Natural killer cell (primary cell): Measurements from ENCODE around the gene RNF220. TPM values are rescaled to one million over a fixed set of nuclear protein-coding genes. Genes with fewer than 3 reads are reported as not detected.

Experiments
- ATAC-seq, 3 donors: fragments of 150-1000 bp in 2 of 3; fragments of 200-7000 bp in 1 of 3; cut with Tn5 transposase; 1 replicate in 1 of 3; 2 replicates in 2 of 3; pipeline ENCODE4 v1.10.0; 2021; ENCODE audit warnings: mild to moderate bottlenecking in 2 of 3, moderate library complexity in 2 of 3
- DNase-seq, 2 donors: peaks; one replicate each; pipeline versions ENCODE4 v3.0.0 to v3.0.0-alpha.2; 2013 to 2021; ENCODE audit warnings: mixed read lengths in 1 of 2
- H3K27ac ChIP-seq: one replicate; pipeline ENCODE4 v1.5.1; 2013; ENCODE audit warnings: mild to moderate bottlenecking, low read length
- H3K27me3 ChIP-seq: one replicate; pipeline ENCODE4 v1.6.1; 2013; ENCODE audit warnings: low read length; ENCODE audit not compliant: control insufficient read depth, insufficient read depth
- H3K36me3 ChIP-seq: one replicate; pipeline ENCODE4 v1.6.1; 2013; ENCODE audit warnings: low read length; ENCODE audit not compliant: control insufficient read depth, insufficient read depth
- H3K4me1 ChIP-seq: one replicate; pipeline ENCODE4 v1.6.1; 2013; ENCODE audit warnings: low read length; ENCODE audit not compliant: control insufficient read depth, insufficient read depth
- H3K4me3 ChIP-seq: one replicate; pipeline ENCODE4 v1.5.1; 2013; ENCODE audit warnings: low read length
- H3K9me3 ChIP-seq: one replicate; pipeline ENCODE4 v1.6.1; 2013; ENCODE audit warnings: low read length; ENCODE audit not compliant: control insufficient read depth, insufficient read depth
- H3K27ac Mint-ChIP-seq, 2 donors: one replicate each; pipeline ENCODE4 v1.8.0; 2022; ENCODE audit warnings: mild to moderate bottlenecking in 2 of 2, mixed read lengths in 2 of 2, moderate library complexity in 1 of 2
- H3K27me3 Mint-ChIP-seq, 2 donors: one replicate each; pipeline ENCODE4 v1.8.0; 2022; ENCODE audit warnings: low read depth in 2 of 2, mixed read lengths in 2 of 2
- H3K36me3 Mint-ChIP-seq: one replicate; pipeline ENCODE4 v1.8.0; 2022; ENCODE audit warnings: mixed read lengths
- H3K4me1 Mint-ChIP-seq, 2 donors: one replicate each; pipeline ENCODE4 v1.8.0; 2022; ENCODE audit warnings: mixed read lengths in 2 of 2
- H3K4me3 Mint-ChIP-seq: one replicate; pipeline ENCODE4 v1.8.0; 2022; ENCODE audit warnings: mild to moderate bottlenecking, moderate library complexity, mixed read lengths
- H3K9me3 Mint-ChIP-seq, 2 donors: one replicate each; pipeline ENCODE4 v1.8.0; 2022; ENCODE audit warnings: mixed read lengths in 2 of 2
- CTCF ChIP-seq: fragments of 200-600 bp; IDR thresholded peaks from one replicate; pipeline ENCODE4 v1.8.0; 2022; ENCODE audit warnings: antibody characterized with exemption
- WGBS: methylation state at CpG from one replicate; pipeline ENCODE4 v1.1.7; 2013; ENCODE audit warnings: missing lambda C conversion rate; ENCODE audit not compliant: insufficient coverage; 5-methylcytosine and 5-hydroxymethylcytosine counted together
- intact Hi-C: fragments of 100-400 bp; cut with micrococcal nuclease; formaldehyde crosslinking; loops from one replicate; pipeline ENCODE4 v1.14.2; 2022
- total RNA-seq, 4 donors: library from RNA; stranded (reverse); fragments of 120-200 nt in 1 of 4; gene quantifications; one replicate each; pipeline versions ENCODE4 v1.2.3 to v1.2.4, GENCODE V29; 2013 to 2022

Gene RNF220
- total RNA-seq, 3 donors from 2014 or later (not counting 1 experiment from before 2014, with no cell fraction given), result 88.5 to 107 (median 105) TPM

DNA sequence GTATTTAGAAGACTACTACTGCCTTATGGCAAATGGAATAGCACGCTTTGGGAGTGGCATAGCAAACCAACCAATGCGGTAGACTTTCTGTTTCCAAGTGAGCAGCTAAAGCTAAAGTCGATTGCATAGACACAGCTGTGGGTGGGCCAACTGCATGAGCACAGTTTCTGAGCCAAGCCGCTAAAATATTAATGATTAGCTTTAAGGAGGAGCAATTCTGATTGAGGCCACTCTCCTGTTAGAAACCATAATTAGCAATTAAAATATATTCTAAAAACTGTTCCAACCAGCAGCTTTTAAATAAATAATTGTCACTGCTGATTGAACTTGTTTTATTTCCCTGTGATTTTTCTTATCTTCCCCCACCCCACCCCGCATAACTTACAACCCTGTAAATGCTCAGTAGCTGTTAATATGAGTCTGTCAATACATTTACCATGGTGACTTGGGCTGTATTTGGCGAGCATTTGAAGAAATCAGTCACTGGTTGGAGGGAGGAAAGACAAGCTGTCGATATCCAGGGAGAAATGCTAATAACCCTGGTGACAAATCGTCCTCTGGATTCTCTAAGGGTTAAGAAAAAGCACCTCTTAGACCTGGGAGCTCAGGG is 32.2 kb downstream of the RNF220 start:
- Mint-ChIP-seq H3K27me3 (peaks cover 0 to 2% of the 10 kb centered on the region in 2 donors), H3K27ac (no peak overlapping the region), H3K4me3 (no peak overlapping the region), H3K36me3 (no peaks in the 10 kb centered on the region), H3K9me3 (no peaks in the 10 kb centered on the region), H3K4me1 (no peaks in the 10 kb centered on the region)
- Histone ChIP-seq H3K27ac (no peak overlapping the region), H3K27me3 (no peaks in the 10 kb centered on the region), H3K9me3 (no peaks in the 10 kb centered on the region), H3K36me3 (no peaks in the 10 kb centered on the region), H3K4me3 (no peak overlapping the region), H3K4me1 (no peaks in the 10 kb centered on the region)
- DNase-seq, result no peak
- no peak for ATAC-seq
- TF ChIP-seq CTCF, result no peak
- WGBS, result 92% methylated on average over 8 of the region's 8 CpGs
- intact Hi-C loops, result no loop called here

- H3K27me3 Mint-ChIP-seq, result peaks cover 0 to 6% of the 10 kb centered on the region in 2 donors
- ATAC-seq, result no peak
These were observed 37.7 kb downstream of the RNF220 start for GRCh38 chr1:44442791-44443190.

GRCh38 chr1:44447051-44447810 is 42.2 kb downstream of the RNF220 start:
- Histone ChIP-seq H3K4me3 (no peak overlapping the region), H3K27me3 (no peaks in the 10 kb centered on the region), H3K36me3 (no peaks in the 10 kb centered on the region), H3K4me1 (no peaks in the 10 kb centered on the region), H3K9me3 (no peaks in the 10 kb centered on the region), H3K27ac (no peak overlapping the region)
- Mint-ChIP-seq H3K4me3 (no peak overlapping the region), H3K27ac (no peak overlapping the region), H3K4me1 (no peaks in the 10 kb centered on the region), H3K36me3 (no peaks in the 10 kb centered on the region), H3K27me3 (peaks cover 0 to 6% of the 10 kb centered on the region in 2 donors), H3K9me3 (no peaks in the 10 kb centered on the region)
- DNase-seq (no peak), ATAC-seq (no peak)
- no peak for TF ChIP-seq CTCF
- intact Hi-C loops, result no loop called here
- WGBS, result 86% methylated on average over 6 of the region's 6 CpGs

More at GRCh38 chr1:44442791-44443190, 37.7 kb downstream of the RNF220 start:
- DNase-seq, result no peak
- Histone ChIP-seq H3K36me3 (no peaks in the 10 kb centered on the region), H3K9me3 (no peaks in the 10 kb centered on the region), H3K27me3 (no peaks in the 10 kb centered on the region), H3K27ac (no peak overlapping the region), H3K4me3 (no peak overlapping the region), H3K4me1 (no peaks in the 10 kb centered on the region)
- 89% methylated on average over 1 of the region's 1 CpG for WGBS
- Mint-ChIP-seq H3K27ac (no peak overlapping the region), H3K4me1 (no peaks in the 10 kb centered on the region), H3K4me3 (no peak overlapping the region), H3K9me3 (no peaks in the 10 kb centered on the region), H3K36me3 (no peaks in the 10 kb centered on the region)
- no peak for TF ChIP-seq CTCF
- intact Hi-C loops, result no loop called here
